Astrocyte (in vitro differentiated cells and primary cell): ENCODE results near the gene NMB.

Experiments
- CTCF ChIP-seq: IDR thresholded peaks from 2 replicates; pipeline ENCODE4 v1.5.1; 2011; ENCODE audit warnings: low read depth, mild to moderate bottlenecking, inconsistent platforms, low read length, moderate library complexity; ENCODE audit not compliant: insufficient read depth
- EZH2 ChIP-seq: IDR thresholded peaks from 2 replicates; pipeline ENCODE4 v1.6.1; 2012; ENCODE audit warnings: mild to moderate bottlenecking, low read length, inconsistent platforms; ENCODE audit not compliant: insufficient read depth

DNA sequence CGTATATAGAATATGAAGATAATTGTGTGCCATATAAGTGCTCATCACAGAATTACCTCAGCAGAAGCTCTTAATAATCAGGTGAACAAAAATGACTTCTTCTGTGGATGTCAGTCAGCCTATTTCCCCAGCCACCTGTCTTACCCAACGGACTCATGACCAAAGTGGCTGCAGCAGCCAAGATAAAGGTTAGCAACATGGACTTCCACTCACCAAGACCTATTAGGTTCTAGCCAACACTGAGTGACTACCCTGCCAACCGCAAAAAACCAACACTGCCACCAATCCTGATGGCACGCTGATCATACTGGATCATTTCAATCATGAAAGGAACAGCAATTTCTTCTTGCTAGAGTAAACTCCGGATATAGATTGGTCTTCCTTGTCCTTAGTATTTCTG is 45.8 kb upstream of the NMB start:
- no peak for TF ChIP-seq CTCF
- no peak for TF ChIP-seq EZH2
